ENCODE results near the gene GPX8. TPM values are rescaled to one million over a fixed set of nuclear protein-coding genes. Genes with fewer than 3 reads are reported as not detected.

The GPX8 gene
- total RNA-seq, 1 donor from 2014 or later = 27.9 TPM

DNA sequence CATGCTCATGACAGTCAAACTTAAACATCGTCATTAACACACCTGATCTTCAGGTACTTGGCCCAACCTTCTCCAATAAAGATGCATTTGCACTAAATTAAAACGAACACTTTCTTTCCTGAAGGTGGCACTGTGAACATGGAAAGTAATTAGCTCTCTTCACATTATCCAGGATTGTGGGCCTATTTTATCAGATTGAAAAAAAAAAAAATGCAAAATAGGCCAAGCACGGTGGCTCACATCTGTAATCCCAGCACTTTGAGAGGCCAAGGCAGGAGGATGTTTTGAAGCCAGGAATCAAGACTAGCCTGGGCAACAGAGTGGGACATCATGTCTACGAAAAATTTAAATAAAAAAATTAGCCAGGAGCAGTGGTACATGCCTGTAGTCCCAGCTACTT lies 27.4 kb downstream of the GPX8 start:
- DNase-seq (ENCODE audit: low spot score in 2 of 2) = no peak
- TF ChIP-seq, protein P1, sequence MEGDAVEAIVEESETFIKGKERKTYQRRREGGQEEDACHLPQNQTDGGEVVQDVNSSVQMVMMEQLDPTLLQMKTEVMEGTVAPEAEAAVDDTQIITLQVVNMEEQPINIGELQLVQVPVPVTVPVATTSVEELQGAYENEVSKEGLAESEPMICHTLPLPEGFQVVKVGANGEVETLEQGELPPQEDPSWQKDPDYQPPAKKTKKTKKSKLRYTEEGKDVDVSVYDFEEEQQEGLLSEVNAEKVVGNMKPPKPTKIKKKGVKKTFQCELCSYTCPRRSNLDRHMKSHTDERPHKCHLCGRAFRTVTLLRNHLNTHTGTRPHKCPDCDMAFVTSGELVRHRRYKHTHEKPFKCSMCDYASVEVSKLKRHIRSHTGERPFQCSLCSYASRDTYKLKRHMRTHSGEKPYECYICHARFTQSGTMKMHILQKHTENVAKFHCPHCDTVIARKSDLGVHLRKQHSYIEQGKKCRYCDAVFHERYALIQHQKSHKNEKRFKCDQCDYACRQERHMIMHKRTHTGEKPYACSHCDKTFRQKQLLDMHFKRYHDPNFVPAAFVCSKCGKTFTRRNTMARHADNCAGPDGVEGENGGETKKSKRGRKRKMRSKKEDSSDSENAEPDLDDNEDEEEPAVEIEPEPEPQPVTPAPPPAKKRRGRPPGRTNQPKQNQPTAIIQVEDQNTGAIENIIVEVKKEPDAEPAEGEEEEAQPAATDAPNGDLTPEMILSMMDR (IDR thresholded peaks at IDR 0.05) = no peak
- intact Hi-C loops (cut with DNase I) = no loop called here
- Histone ChIP-seq H3K9me3 (no peaks in the 10 kb centered on the region), H3K4me3 (no peak overlapping the region), H3K36me3 (no peaks in the 10 kb centered on the region), H3K4me1 (no peaks in the 10 kb centered on the region), H3K27ac (no peak overlapping the region), H3K27me3 (no peaks in the 10 kb centered on the region)

DNA sequence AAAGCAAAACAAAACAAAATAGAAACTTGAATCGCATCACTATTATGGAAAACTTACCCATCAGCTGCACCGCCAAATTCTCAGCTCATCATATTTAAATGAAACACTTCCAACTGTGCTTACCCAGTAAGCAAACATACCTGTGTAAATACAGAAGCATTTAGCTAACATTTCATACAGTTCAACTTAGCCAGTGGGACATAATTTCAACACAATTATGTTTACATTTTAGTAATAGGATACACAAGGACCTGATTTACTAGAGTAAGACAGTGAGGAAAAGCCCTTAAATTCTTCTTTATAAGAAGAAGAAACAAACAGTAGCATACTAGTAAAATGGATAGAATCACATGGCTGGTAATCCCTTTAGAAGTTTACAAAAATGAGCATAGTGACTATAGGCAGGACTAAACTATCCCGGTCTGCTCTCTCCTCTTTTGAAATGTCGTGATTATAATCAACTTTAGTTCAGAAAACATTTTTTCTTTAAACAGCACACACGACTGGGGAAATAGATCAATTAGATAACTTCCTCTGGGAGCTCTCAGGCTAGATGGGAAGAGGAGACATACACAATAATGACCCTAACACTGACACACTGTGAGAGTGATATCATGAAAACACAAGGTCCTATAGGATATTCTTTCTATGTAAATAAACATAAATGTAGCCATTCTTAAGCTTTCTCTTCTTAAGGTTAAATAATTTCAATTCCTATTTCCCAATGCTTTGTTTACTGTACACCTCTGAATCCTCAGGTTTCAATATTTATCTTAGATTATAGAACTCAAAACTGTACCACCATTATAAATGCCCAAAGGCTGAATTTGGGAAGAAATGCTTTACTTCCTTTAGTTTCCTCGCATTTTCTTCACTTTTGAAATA lies 28.9 kb downstream of the GPX8 start:
- TF ChIP-seq, protein P1 (IDR thresholded peaks at IDR 0.05) = no peak
- H3K36me3 ChIP-seq = no peaks in the 10 kb centered on the region
- DNase-seq (ENCODE audit: low spot score in 2 of 2) = no peak
- intact Hi-C loops (cut with DNase I) = no loop called here
- H3K27me3 ChIP-seq = no peaks in the 10 kb centered on the region
- no peaks in the 10 kb centered on the region for H3K9me3 ChIP-seq
- no peak overlapping the region for H3K4me3 ChIP-seq
- no peaks in the 10 kb centered on the region for H3K4me1 ChIP-seq
- no peak overlapping the region for H3K27ac ChIP-seq

DNA sequence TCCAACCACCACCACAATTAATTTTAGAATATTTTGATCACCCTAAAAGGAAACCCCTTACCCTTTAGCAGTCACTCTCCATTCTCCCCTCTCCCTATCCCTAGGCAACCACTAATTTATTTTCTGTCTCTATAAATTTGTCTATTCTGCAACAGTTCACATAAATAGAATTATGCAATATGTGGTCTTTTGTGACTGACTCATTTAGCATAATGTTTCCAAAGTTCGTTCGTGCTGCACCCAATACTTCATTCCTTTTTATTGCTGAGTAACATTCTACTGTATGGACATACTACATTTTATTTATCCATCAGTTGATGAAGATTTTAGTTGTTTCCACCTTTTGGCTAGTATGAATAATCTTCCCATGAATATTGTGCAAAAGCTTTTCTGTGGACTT lies 31.2 kb downstream of the GPX8 start:
- TF ChIP-seq, protein P1 (IDR thresholded peaks at IDR 0.05) = no peak
- intact Hi-C loops (cut with DNase I) = no loop called here
- Histone ChIP-seq H3K27ac (no peak overlapping the region), H3K4me3 (no peak overlapping the region), H3K36me3 (no peaks in the 10 kb centered on the region), H3K27me3 (no peaks in the 10 kb centered on the region), H3K4me1 (no peaks in the 10 kb centered on the region), H3K9me3 (no peaks in the 10 kb centered on the region)
- no peak for DNase-seq (ENCODE audit: low spot score in 2 of 2)

DNA sequence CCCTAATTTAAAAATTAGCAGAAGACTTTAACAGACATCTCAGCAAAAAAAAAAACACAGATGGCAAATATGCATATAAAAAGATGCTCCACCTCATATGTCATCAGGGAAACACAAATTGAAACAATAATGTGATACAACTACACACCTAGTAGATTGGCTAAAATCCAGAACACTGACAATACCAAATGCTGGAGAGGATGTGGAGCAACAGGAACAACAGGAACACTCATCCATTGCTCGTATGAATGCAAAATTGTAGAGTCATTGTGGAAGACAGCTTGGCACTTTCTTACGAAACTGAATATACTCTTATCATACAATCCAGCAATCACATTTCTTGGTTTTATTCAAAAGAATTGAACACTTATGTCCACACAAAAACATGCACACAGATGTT lies 45.0 kb downstream of the GPX8 start:
- TF ChIP-seq, protein P1 (IDR thresholded peaks at IDR 0.05) = no peak
- DNase-seq (ENCODE audit: low spot score in 2 of 2) = no peak
- H3K27ac ChIP-seq = no peak overlapping the region
- intact Hi-C loops (cut with DNase I) = no loop called here
- no peaks in the 10 kb centered on the region for H3K4me1 ChIP-seq
- no peaks in the 10 kb centered on the region for H3K9me3 ChIP-seq
- H3K4me3 ChIP-seq = no peak overlapping the region
- H3K27me3 ChIP-seq = no peaks in the 10 kb centered on the region
- H3K36me3 ChIP-seq = no peaks in the 10 kb centered on the region

DNA sequence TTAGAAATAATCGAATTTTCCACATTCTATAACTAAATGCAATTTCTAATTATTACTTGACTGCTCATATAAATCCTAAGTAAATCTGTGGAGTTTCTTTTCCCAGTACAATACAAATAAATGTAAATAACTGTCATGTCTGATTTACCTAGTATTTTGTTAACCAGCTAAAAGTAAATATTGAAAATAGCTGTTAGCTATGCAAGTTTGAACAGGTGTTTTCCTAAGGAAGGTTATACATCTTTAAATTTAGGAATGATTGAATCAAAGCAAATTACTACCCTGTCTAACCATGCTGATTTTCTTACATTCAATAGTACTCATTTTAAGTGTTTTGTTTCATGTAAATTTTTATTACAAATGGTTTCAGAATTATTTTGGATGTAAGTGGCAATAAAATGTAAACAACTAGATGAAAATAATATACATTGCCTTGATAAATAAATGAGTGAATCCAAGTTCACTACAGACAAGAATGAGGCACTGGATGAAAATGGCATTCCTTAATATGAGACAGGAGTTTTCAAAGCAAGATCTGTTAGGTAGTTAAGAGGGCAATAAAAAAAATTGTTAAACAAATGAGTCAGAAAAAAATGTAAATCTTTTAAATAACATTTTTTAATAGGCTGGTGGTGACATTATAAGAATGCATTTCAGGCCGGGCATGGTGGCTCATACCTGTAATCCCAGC lies 51.4 kb downstream of the GPX8 start:
- H3K27ac ChIP-seq = no peak overlapping the region
- H3K36me3 ChIP-seq = no peaks in the 10 kb centered on the region
- TF ChIP-seq, protein P1 (IDR thresholded peaks at IDR 0.05) = no peak
- no peak overlapping the region for H3K4me3 ChIP-seq
- H3K4me1 ChIP-seq = no peaks in the 10 kb centered on the region
- H3K9me3 ChIP-seq = no peaks in the 10 kb centered on the region
- intact Hi-C loops (cut with DNase I) = no loop called here
- no peaks in the 10 kb centered on the region for H3K27me3 ChIP-seq
- DNase-seq (ENCODE audit: low spot score in 2 of 2) = no peak

Other genes with a start within 250 kb of the GPX8 start
- gene ESM1, start 174.6 kb upstream of the GPX8 start, total RNA-seq = not detected
- not detected for gene GZMK, start 135.9 kb upstream of the GPX8 start, total RNA-seq
- gene GZMA, start 57.5 kb upstream of the GPX8 start, total RNA-seq = not detected
- not detected for gene CDC20B, start 13.0 kb downstream of the GPX8 start, total RNA-seq
- gene MCIDAS, start 67.1 kb downstream of the GPX8 start, total RNA-seq = not detected
- gene CCNO, start 73.4 kb downstream of the GPX8 start, total RNA-seq = 43.2 TPM
- 11.3 TPM for gene DHX29, start 147.5 kb downstream of the GPX8 start, total RNA-seq
- 17.1 TPM for gene MTREX, start 147.8 kb downstream of the GPX8 start, total RNA-seq